GM21360 (cell line): ENCODE data around the gene SAT1.

Source experiments
- ATAC-seq: cut with Tn5 transposase; IDR thresholded peaks from one replicate; pipeline ENCODE4 v1.9.1; 2021; ENCODE audit warnings: mild to moderate bottlenecking, moderate library complexity; ENCODE audit not compliant: unreplicated experiment

Gene SAT1

GRCh38 chrX:23773601-23774175 is 9.3 kb upstream of the SAT1 start:
- peak; percentile 80 for ATAC-seq

- no peak for ATAC-seq
These were observed 6.6 kb upstream of the SAT1 start for GRCh38 chrX:23776363-23776762.

GRCh38 chrX:23779025-23779424 is 3.9 kb upstream of the SAT1 start:
- ATAC-seq, result no peak

GRCh38 chrX:23782455-23782854 is 518 bp upstream of the SAT1 start:
- no peak for ATAC-seq

- ATAC-seq, result no peak
These were observed 856 bp downstream of the SAT1 start for GRCh38 chrX:23783589-23784469.

- no peak for ATAC-seq
These were observed 1.7 kb downstream of the SAT1 start for GRCh38 chrX:23784470-23785331.

- no peak for ATAC-seq
These were observed 2.6 kb downstream of the SAT1 start for GRCh38 chrX:23785580-23785979.

GRCh38 chrX:23786268-23786815 is 3.4 kb downstream of the SAT1 start:
- ATAC-seq, result no peak

GRCh38 chrX:23787745-23788118 is 4.8 kb downstream of the SAT1 start:
- no peak for ATAC-seq

GRCh38 chrX:23788521-23788920 is 5.5 kb downstream of the SAT1 start:
- no peak for ATAC-seq

- ATAC-seq, result no peak
These were observed 6.0 kb downstream of the SAT1 start for GRCh38 chrX:23788946-23789345.

GRCh38 chrX:23789386-23790154 is 6.6 kb downstream of the SAT1 start:
- no peak for ATAC-seq

GRCh38 chrX:23790155-23790497 is 7.2 kb downstream of the SAT1 start:
- no peak for ATAC-seq

GRCh38 chrX:23792861-23793553 is 10.0 kb downstream of the SAT1 start:
- no peak for ATAC-seq

- no peak for ATAC-seq
These were observed 12.2 kb downstream of the SAT1 start for GRCh38 chrX:23795221-23795620.

- ATAC-seq, result no peak
These were observed 14.6 kb downstream of the SAT1 start for GRCh38 chrX:23797371-23798128.

GRCh38 chrX:23799469-23800065 is 16.6 kb downstream of the SAT1 start:
- ATAC-seq, result no peak

- no peak for ATAC-seq
These were observed 19.5 kb downstream of the SAT1 start for GRCh38 chrX:23802431-23802830.

GRCh38 chrX:23803931-23804381 is 21.0 kb downstream of the SAT1 start:
- ATAC-seq, result no peak
